AML-193 (cell line): ENCODE results near the gene ZNF268.

Experiments
- DNase-seq, 2 experiments: peaks; one replicate each; lab custom pipeline; 2025; lab: John Stamatoyannopoulos, UW

Gene ZNF268

GRCh38 chr12:133181238-133181959, at the start of gene ZNF268:
ZNF268 (plus strand) TSS chr12:133181495; CDS start chr12:133181998, 503 bp downstream.
- DNase-seq = no peak

GRCh38 chr12:133135747-133136146, 45.5 kb upstream of the ZNF268 start:
- DNase-seq = no peak

- no peak for DNase-seq
These were observed 35.3 kb upstream of the ZNF268 start for GRCh38 chr12:133145981-133146380.

GRCh38 chr12:133156125-133156690, 25.1 kb upstream of the ZNF268 start:
- DNase-seq = no peak

GRCh38 chr12:133165776-133166175, 15.5 kb upstream of the ZNF268 start:
- no peak for DNase-seq

GRCh38 chr12:133172491-133172890, 8.8 kb upstream of the ZNF268 start:
- DNase-seq = no peak

- DNase-seq = no peak
These were observed 6.4 kb upstream of the ZNF268 start for GRCh38 chr12:133174901-133175300.

- DNase-seq = no peak
These were observed 626 bp upstream of the ZNF268 start for GRCh38 chr12:133180669-133181068.

GRCh38 chr12:133190176-133190575, 8.9 kb downstream of the ZNF268 start:
- no peak for DNase-seq

GRCh38 chr12:133192847-133193246, 11.6 kb downstream of the ZNF268 start:
- no peak for DNase-seq

- no peak for DNase-seq
These were observed 20.6 kb downstream of the ZNF268 start for GRCh38 chr12:133201888-133202287.

- DNase-seq = no peak
These were observed 21.4 kb downstream of the ZNF268 start for GRCh38 chr12:133202493-133203343.

- no peak for DNase-seq
These were observed 22.3 kb downstream of the ZNF268 start for GRCh38 chr12:133203344-133204263.

GRCh38 chr12:133204264-133204603, 22.9 kb downstream of the ZNF268 start:
- no peak for DNase-seq

GRCh38 chr12:133206390-133206789, 25.1 kb downstream of the ZNF268 start:
- DNase-seq = no peak

- DNase-seq = no peak
These were observed 34.4 kb downstream of the ZNF268 start for GRCh38 chr12:133215724-133216123.

- DNase-seq = no peak
These were observed 35.9 kb downstream of the ZNF268 start for GRCh38 chr12:133217219-133217618.

- DNase-seq = no peak
These were observed 39.2 kb downstream of the ZNF268 start for GRCh38 chr12:133220521-133220920.

GRCh38 chr12:133221241-133221640, 39.9 kb downstream of the ZNF268 start:
- no peak for DNase-seq

- no peak for DNase-seq
These were observed 40.9 kb downstream of the ZNF268 start for GRCh38 chr12:133222211-133222610.

GRCh38 chr12:133225527-133225926, 44.2 kb downstream of the ZNF268 start:
- DNase-seq = no peak

- DNase-seq = no peak
These were observed 45.4 kb downstream of the ZNF268 start for GRCh38 chr12:133226690-133227089.
